ENCODE measurements around the gene NACA. TPM values are rescaled to one million over a fixed set of nuclear protein-coding genes. Genes with fewer than 3 reads are reported as not detected.
"Not testable (repeated sequence)": the region's sequence is repeated elsewhere in the genome, so short reads cannot be mapped to it uniquely, and the experiment has no call there.

The NACA gene
- total RNA-seq, 2 donors from 2014 or later: 509 to 657 TPM

DNA sequence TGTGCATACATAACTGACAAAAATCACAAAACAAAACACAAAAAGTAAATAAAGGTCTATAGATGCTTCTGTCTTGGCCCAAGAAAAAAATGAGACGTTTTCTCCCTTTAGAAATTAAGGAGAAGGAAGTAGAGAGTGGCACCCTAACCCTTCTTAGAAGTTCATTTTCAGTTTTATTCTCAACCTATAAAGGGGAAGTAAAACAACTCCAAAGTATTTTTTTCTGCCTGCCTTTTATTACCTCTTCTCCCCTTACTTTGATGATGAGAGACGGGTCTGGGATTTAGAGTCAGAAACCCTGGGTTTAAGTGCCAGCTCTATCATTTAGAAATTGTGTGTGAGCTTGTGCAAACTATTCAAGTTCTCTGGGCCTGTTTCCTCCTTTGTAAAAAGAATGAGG lies 24.3 kb upstream of the NACA start:
- H3K36me3 ChIP-seq: no peaks in the 10 kb centered on the region
- DNase-seq (ENCODE audit: low spot score) (no peak), ATAC-seq (ENCODE audit: insufficient number of reproducible peaks, low FRiP score, low read depth) (no peak)
- no peaks in the 10 kb centered on the region for H3K27me3 ChIP-seq (replicated peaks; ENCODE audit: insufficient read depth)
- peaks cover 5 to 9% of the 10 kb centered on the region in 2 donors for H3K4me1 ChIP-seq (ENCODE audit: control insufficient read depth in 1 of 2, low read depth in 2 of 2)
- no peaks in the 10 kb centered on the region for H3K9me3 ChIP-seq
- TF ChIP-seq, protein P1, sequence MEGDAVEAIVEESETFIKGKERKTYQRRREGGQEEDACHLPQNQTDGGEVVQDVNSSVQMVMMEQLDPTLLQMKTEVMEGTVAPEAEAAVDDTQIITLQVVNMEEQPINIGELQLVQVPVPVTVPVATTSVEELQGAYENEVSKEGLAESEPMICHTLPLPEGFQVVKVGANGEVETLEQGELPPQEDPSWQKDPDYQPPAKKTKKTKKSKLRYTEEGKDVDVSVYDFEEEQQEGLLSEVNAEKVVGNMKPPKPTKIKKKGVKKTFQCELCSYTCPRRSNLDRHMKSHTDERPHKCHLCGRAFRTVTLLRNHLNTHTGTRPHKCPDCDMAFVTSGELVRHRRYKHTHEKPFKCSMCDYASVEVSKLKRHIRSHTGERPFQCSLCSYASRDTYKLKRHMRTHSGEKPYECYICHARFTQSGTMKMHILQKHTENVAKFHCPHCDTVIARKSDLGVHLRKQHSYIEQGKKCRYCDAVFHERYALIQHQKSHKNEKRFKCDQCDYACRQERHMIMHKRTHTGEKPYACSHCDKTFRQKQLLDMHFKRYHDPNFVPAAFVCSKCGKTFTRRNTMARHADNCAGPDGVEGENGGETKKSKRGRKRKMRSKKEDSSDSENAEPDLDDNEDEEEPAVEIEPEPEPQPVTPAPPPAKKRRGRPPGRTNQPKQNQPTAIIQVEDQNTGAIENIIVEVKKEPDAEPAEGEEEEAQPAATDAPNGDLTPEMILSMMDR (IDR thresholded peaks at IDR 0.05): no peak
- H3K27ac ChIP-seq: no peak overlapping the region
- H3K4me3 ChIP-seq: no peak overlapping the region

DNA sequence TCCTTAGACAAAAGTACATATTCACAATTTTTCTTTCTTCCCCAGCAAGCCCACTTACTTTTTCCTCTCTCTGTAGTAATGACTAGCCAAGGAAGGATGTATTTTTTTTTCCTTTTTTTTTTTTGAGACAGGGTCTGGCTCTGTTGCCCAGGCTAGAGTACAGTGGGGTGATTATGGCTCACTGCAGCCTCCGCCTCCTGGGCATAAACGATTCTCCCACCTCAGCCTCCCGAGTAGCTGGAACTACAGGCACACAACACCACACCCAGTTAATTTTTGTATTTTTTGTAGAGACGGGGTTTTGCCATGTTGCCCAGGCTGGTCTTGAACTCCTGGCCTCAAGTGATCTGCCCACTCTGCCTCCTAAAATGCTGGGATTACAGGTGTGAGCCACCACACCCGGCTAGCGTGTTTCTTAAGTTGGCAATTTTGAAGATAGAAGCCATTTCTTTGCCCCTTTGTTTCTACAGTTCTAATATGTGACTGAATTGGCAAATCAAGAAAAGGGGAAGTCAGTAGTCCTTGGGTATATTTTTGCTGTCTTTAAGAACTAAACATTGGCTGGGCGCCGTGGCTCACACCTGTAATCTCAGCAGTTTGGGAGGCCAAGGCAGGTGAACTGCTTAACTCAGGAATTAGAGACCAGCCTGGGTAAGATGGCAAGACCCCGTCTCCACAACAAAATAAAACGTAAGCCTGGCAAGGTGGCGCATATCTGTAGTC lies 3.2 kb upstream of the NACA start:
- no peak for ATAC-seq (ENCODE audit: insufficient number of reproducible peaks, low FRiP score, low read depth)
- TF ChIP-seq, protein P1 (IDR thresholded peaks at IDR 0.05): no peak
- Histone ChIP-seq H3K4me1 (ENCODE audit: control insufficient read depth in 1 of 2, low read depth in 2 of 2) (peaks cover 6 to 10% of the 10 kb centered on the region in 2 donors), H3K4me3 (no peak overlapping the region), H3K36me3 (no peaks in the 10 kb centered on the region), H3K27me3 (replicated peaks; ENCODE audit: insufficient read depth) (no peaks in the 10 kb centered on the region), H3K9me3 (no peaks in the 10 kb centered on the region), H3K27ac (no peak overlapping the region)
- no peak for DNase-seq (ENCODE audit: low spot score)

DNA sequence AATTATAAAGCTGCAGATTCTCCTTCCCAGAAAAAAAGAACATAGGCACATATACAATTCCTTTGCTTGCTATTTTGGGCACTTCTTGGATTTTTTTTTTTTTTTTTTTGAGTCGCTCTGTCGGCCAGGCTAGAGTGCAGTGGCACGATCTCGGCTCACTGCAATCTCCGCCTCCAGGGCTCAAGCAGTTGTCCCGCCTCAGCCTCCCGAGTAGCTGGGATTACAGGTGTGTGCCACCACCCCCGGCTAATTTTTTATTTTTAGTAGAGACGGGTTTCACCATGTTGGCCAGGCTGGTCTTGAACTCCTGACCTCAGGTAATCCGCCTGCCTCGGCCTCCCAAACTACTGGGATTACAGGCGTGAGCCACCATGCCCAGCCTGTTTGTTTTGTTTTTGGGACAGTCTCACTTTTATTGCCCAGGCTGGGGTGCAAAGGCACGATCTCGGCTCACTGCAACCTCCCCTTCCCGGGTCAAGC lies 1.1 kb upstream of the NACA start:
- Histone ChIP-seq H3K4me3 (peak overlapping the region; percentile 84), H3K27ac (peak overlapping the region; percentile 85 to 90), H3K4me1 (ENCODE audit: control insufficient read depth in 1 of 2, low read depth in 2 of 2) (peaks cover 26 to 31% of the 10 kb centered on the region in 2 donors)
- H3K9me3 ChIP-seq; DNase-seq (ENCODE audit: low spot score); ATAC-seq (ENCODE audit: insufficient number of reproducible peaks, low FRiP score, low read depth); H3K27me3 ChIP-seq (replicated peaks; ENCODE audit: insufficient read depth); H3K36me3 ChIP-seq: not testable (repeated sequence)

DNA sequence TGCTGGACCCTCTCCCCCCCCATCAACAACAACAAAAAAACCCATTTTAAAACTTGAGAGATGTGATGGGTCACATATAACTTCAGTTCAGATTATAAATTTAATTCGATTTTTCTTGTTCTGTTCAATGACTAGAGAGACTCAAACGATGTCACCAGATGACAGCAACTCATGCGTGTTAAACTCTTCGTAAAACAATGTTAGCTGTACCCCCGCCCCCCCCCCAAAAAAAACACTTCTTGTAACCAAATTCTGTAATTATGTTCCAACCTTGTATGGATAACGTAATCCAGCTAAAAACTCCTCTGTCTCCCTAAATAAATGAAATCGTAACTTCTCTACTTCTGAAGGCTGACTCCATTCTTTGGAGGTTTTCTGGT lies 614 bp upstream of the NACA start:
- Histone ChIP-seq H3K27ac (peak overlapping the region; percentile 85 to 90), H3K36me3 (no peaks in the 10 kb centered on the region), H3K4me3 (peak overlapping the region; percentile 84), H3K27me3 (replicated peaks; ENCODE audit: insufficient read depth) (no peaks in the 10 kb centered on the region), H3K9me3 (no peaks in the 10 kb centered on the region), H3K4me1 (ENCODE audit: control insufficient read depth in 1 of 2, low read depth in 2 of 2) (peaks cover 28 to 36% of the 10 kb centered on the region in 2 donors)
- TF ChIP-seq, protein P1 (IDR thresholded peaks at IDR 0.05): no peak
- DNase-seq (ENCODE audit: low spot score): no peak
- peak; percentile 12 for ATAC-seq (ENCODE audit: insufficient number of reproducible peaks, low FRiP score, low read depth)

DNA sequence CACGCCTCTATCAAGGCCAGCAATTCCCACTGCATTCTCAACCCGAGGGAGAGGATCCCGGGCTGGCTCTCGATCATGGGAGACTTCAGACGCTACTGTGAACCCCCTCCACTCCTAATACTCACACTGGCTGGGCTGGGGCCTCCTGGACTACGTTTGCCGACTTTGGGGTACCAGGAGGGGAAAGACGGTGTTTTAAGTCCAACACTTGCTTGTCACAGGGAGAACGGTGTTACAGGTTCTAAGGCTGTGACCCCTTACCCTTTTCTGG lies 463 bp downstream of the NACA start:
- Histone ChIP-seq H3K27me3 (replicated peaks; ENCODE audit: insufficient read depth) (no peaks in the 10 kb centered on the region), H3K4me3 (peak overlapping the region; percentile 84), H3K9me3 (no peaks in the 10 kb centered on the region), H3K36me3 (peaks cover 5% of the 10 kb centered on the region), H3K4me1 (ENCODE audit: control insufficient read depth in 1 of 2, low read depth in 2 of 2) (peaks cover 29 to 45% of the 10 kb centered on the region in 2 donors), H3K27ac (peak overlapping the region; percentile 85 to 90)
- ATAC-seq (ENCODE audit: insufficient number of reproducible peaks, low FRiP score, low read depth) (no peak), DNase-seq (ENCODE audit: low spot score) (no peak)
- TF ChIP-seq, protein P1 (IDR thresholded peaks at IDR 0.05): no peak

Data from thoracic aorta (tissue), 2 donors.